ENCODE results near the gene MED15. TPM values are rescaled to one million over a fixed set of nuclear protein-coding genes. Genes with fewer than 3 reads are reported as not detected.

Gene MED15
- total RNA-seq, 4 donors from 2014 or later = 33.6 to 65.1 (median 36.1) TPM

DNA sequence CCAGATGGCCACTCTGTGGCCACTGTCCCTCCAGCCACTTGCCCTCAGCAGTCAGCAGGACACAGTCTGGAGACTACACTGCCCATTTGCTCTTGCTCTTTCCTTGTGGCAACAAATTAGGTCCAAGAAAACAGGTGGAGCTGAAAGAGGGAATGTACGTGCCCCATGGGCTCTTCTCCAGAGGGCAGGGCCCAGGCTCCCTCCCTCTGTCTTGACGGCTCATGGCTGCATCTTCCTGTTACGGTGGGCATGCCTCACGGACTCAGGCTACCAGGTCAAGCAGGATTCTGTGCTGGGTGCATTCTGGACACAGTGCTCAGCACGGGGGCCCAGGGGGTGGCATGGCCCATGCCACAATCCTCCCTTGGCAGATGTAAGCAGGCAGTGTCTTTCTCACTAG is 71.3 kb downstream of the MED15 start:
- peaks cover 30 to 38% of the 10 kb centered on the region in 2 donors for H3K36me3 ChIP-seq
- H3K4me1 ChIP-seq = peaks cover 0 to 5% of the 10 kb centered on the region in 2 donors
- TF ChIP-seq POLR2A (IDR thresholded peaks at IDR 0.05) = no peak
- TF ChIP-seq, protein P1, sequence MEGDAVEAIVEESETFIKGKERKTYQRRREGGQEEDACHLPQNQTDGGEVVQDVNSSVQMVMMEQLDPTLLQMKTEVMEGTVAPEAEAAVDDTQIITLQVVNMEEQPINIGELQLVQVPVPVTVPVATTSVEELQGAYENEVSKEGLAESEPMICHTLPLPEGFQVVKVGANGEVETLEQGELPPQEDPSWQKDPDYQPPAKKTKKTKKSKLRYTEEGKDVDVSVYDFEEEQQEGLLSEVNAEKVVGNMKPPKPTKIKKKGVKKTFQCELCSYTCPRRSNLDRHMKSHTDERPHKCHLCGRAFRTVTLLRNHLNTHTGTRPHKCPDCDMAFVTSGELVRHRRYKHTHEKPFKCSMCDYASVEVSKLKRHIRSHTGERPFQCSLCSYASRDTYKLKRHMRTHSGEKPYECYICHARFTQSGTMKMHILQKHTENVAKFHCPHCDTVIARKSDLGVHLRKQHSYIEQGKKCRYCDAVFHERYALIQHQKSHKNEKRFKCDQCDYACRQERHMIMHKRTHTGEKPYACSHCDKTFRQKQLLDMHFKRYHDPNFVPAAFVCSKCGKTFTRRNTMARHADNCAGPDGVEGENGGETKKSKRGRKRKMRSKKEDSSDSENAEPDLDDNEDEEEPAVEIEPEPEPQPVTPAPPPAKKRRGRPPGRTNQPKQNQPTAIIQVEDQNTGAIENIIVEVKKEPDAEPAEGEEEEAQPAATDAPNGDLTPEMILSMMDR (IDR thresholded peaks at IDR 0.05) = no peak
- H3K9me3 ChIP-seq = no peaks in the 10 kb centered on the region
- 83 to 86% methylated on average over 5 of the region's 5 CpGs for WGBS, 2 donors
- intact Hi-C loops (cut with DNase I) = no loop called here
- no peak for DNase-seq
- no peak overlapping the region for H3K4me3 ChIP-seq (replicated peaks in 1 of 3)
- H3K27ac ChIP-seq = peak overlapping the region; percentile 5 to 24 (median 12)
- no peaks in the 10 kb centered on the region for H3K27me3 ChIP-seq

DNA sequence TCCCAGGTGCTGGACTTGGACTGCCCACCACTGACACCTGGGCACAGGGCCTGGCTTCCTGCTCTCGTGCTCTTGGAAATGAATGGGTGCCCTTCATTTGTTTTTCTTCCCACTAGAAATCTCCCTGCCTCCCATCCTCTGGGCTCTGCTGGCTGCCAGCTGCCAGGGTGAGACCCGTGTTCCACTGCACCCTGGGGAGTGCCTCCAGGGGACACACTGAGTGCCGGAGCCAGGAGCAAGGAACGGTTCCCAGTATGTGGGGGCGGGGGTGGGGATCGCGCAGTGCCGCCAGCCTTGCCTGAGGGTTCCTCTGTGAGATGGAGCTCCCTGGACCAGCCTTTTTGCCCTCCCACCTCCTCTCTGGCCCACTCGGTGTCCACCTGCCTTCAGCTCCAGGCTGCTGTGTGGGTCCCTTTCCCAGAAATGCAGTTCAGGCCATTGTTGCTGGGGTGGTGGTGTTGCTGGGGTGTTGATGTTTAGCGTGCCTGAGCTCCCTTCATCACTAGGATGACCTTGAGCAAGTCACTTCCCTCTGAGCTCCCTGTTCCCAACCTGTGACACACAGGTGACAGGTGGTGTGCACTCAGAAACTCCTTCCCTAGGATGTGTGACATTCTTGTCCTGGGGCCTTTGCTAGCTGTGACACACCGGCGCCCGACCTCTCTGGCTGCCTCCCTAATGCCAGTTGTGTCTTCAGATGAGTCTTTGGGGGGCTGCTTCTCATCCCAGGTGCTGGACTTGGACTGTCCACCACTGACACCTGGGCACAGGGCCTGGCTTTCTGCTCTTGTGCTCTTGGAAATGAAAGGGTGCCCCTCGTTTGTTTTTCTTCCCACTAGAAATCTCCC is 72.1 kb downstream of the MED15 start:
- Histone ChIP-seq H3K4me3 (replicated peaks in 1 of 3) (no peak overlapping the region), H3K27ac (no peak overlapping the region), H3K36me3 (peaks cover 30 to 38% of the 10 kb centered on the region in 2 donors), H3K4me1 (peaks cover 0 to 5% of the 10 kb centered on the region in 2 donors), H3K9me3 (no peaks in the 10 kb centered on the region), H3K27me3 (no peaks in the 10 kb centered on the region)
- 68 to 74% methylated on average over 14 of the region's 14 CpGs for WGBS, 2 donors
- DNase-seq = peak; percentile 35 to 43
- intact Hi-C loops (cut with DNase I) = no loop called here
- TF ChIP-seq, protein P1 (IDR thresholded peaks at IDR 0.05) = no peak
- TF ChIP-seq POLR2A (IDR thresholded peaks at IDR 0.05) = no peak

DNA sequence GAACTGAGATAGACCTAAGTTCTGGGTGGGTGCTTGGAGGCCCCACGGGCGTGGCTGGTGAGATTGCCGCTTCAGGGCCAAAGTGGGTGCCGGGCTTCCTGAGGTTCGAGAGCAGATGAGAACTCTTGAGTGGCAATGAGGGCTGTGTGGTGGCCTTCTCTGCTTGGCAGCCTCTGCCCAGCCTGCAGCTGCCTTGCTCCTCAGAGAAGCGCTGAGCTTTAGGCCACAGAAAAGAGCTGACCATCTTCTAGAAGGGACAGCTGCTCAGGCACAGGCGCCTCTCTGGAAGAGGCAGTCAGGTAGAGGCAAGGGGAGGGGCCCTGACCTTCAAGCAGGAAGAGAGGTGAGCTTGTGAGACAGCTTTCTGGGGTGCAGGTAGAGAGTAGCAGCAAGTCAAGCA is 72.8 kb downstream of the MED15 start:
- Histone ChIP-seq H3K27ac (no peak overlapping the region), H3K4me3 (replicated peaks in 1 of 3) (no peak overlapping the region), H3K36me3 (peaks cover 30 to 38% of the 10 kb centered on the region in 2 donors), H3K9me3 (no peaks in the 10 kb centered on the region), H3K4me1 (peaks cover 0 to 5% of the 10 kb centered on the region in 2 donors), H3K27me3 (no peaks in the 10 kb centered on the region)
- intact Hi-C loops (cut with DNase I) = no loop called here
- DNase-seq = no peak
- TF ChIP-seq, protein P1 (IDR thresholded peaks at IDR 0.05) = no peak
- no peak for TF ChIP-seq POLR2A (IDR thresholded peaks at IDR 0.05)
- WGBS, 2 donors = 65 to 77% methylated on average over 7 of the region's 7 CpGs

DNA sequence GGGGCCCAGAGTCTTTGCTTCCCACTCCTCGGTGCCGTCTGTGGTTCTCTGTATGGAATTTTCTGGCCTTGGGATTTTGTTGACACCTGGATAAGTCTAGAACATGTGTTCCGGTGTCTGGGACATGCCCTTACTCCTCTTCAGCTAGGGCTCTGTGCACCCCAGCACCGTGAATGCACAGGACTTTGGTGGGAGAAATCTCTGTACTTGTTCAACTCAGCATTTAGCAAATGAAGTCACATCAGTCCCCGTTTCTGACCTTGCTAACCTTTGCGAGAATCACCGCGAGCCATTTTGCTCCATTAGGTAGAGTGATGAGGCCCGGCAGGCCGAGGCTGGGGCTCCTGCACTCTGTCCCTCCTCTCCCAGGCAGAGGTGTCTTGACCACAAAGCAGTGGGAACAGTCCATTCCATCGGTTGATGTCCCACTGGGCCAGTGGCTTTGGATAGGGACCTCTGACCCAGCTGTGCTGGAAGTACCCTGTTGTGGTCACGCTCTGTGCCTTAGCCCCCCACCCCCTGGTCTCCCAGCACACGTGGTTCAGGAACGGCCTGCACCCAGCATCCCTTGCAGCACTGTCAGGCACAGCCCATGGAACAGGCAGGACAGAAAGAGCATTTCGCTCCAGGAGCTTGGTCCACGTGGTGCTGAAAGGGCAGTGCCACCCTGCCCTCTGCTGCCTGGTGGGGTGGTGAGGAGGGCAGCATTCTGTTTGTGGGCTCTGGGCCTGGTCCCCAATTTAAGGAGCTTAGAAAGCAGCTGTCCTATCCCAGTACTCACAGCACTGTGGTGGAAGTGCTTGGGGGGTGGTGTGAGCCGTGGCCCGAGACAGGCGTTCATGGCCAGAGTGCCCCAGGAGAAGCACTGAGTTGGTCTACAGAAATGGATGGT is 73.4 kb downstream of the MED15 start:
- Histone ChIP-seq H3K36me3 (peaks cover 34 to 44% of the 10 kb centered on the region in 2 donors), H3K9me3 (no peaks in the 10 kb centered on the region), H3K4me1 (peaks cover 0 to 5% of the 10 kb centered on the region in 2 donors), H3K27ac (no peak overlapping the region), H3K27me3 (no peaks in the 10 kb centered on the region), H3K4me3 (replicated peaks in 1 of 3) (no peak overlapping the region)
- no peak for DNase-seq
- TF ChIP-seq, protein P1 (IDR thresholded peaks at IDR 0.05) = no peak
- no peak for TF ChIP-seq POLR2A (IDR thresholded peaks at IDR 0.05)
- intact Hi-C loops (cut with DNase I) = no loop called here
- 91 to 94% methylated on average over 15 to 17 of the region's 19 CpGs for WGBS, 2 donors
